HepG2 (cell line): ENCODE results near the gene ADAMTS14.

Experiments used
- BRD4 ChIP-seq: sonication (generic); formaldehyde crosslinking; IDR thresholded peaks from 2 replicates; pipeline ENCODE4 v1.4.0; 2020; ENCODE audit warnings: missing genetic modification reagents
- ETV5 ChIP-seq: IDR thresholded peaks from 2 replicates; pipeline ENCODE4 v1.6.1; 2018; ENCODE audit warnings: missing biosample characterization, missing genetic modification reagents, inconsistent platforms, borderline replicate concordance
- ZNF207 ChIP-seq: fragments of 450-650 bp; IDR thresholded peaks from 2 replicates; pipeline ENCODE4 v1.6.1; 2016; ENCODE audit warnings: antibody characterized with exemption, borderline replicate concordance
- ZNF350 ChIP-seq: sonication (generic); formaldehyde crosslinking; IDR thresholded peaks from 2 replicates; pipeline ENCODE4 v1.4.0; 2020; ENCODE audit warnings: mild to moderate bottlenecking, low read depth, missing genetic modification reagents, borderline replicate concordance

DNA sequence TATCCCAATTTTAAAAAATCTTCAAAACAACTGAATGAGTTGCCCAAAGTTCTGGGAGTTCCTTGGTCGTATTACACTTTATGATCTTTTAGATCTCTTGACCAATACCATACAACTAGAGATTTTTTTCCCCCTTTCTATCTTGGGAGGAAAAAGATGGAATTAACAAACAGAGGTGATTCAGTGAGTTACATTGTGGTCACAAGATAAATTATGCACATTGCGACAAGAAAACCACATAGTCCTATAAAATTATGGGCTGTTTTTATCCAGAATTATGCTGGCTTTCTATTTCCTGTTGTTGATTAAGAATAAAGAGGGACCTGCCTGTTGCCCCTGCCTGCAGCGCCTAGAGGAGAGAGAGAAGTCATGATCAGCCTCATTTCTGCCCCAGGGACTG is 135.2 kb downstream of the ADAMTS14 start:
- no peak for TF ChIP-seq ZNF207
- TF ChIP-seq ZNF350 (CRISPR knock-in tag), result no peak
- no peak for TF ChIP-seq ETV5
- no peak for TF ChIP-seq BRD4 (CRISPR knock-in tag)
